ENCODE data around the gene SLC9A1.
"Not testable (repeated sequence)": the region's sequence is repeated elsewhere in the genome, so short reads cannot be mapped to it uniquely, and the experiment has no call there.

GRCh38 chr1:27125125-27125524, 29.8 kb downstream of the SLC9A1 start:
- TF ChIP-seq, protein P1, sequence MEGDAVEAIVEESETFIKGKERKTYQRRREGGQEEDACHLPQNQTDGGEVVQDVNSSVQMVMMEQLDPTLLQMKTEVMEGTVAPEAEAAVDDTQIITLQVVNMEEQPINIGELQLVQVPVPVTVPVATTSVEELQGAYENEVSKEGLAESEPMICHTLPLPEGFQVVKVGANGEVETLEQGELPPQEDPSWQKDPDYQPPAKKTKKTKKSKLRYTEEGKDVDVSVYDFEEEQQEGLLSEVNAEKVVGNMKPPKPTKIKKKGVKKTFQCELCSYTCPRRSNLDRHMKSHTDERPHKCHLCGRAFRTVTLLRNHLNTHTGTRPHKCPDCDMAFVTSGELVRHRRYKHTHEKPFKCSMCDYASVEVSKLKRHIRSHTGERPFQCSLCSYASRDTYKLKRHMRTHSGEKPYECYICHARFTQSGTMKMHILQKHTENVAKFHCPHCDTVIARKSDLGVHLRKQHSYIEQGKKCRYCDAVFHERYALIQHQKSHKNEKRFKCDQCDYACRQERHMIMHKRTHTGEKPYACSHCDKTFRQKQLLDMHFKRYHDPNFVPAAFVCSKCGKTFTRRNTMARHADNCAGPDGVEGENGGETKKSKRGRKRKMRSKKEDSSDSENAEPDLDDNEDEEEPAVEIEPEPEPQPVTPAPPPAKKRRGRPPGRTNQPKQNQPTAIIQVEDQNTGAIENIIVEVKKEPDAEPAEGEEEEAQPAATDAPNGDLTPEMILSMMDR (optimal IDR thresholded peaks at IDR 0.05 in 1 of 3, IDR thresholded peaks at IDR 0.05 in 1 of 3, conservative IDR thresholded peaks at IDR 0.05 in 1 of 3; ENCODE audit: extremely low read depth in 1 of 3, insufficient read depth in 2 of 3, low read length in 3 of 3): not testable (repeated sequence)
- TF ChIP-seq EZH2 (IDR thresholded peaks at IDR 0.05; ENCODE audit: low read length): not testable (repeated sequence)

Measured in keratinocyte (primary cell).